Measurements from ENCODE around the gene PRAMEF9.
"Not testable (repeated sequence)": the region's sequence is repeated elsewhere in the genome, so short reads cannot be mapped to it uniquely, and the experiment has no call there.

The PRAMEF9 gene

DNA sequence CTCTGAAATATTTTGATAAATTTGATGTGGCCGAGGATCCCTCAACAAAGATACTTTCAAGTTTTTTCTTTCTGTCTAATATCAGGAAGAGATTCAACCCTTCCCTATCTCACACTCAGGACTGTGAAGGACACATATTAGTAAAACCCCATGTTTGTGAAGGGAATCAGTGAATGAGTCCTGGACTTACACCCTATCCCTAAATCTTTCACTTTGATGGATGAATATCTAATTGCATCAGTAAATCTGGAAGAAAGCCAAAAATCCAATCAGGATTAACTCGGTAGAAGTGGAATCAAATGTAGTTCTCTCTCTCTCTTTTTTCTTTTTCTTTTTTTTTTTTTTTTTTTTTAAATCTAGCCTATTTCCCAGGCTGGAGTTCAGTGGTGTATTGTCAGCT is at the start of gene PRAMEF9:
Gene PRAMEF9 (plus strand): TSS at position 301 of the 400 bp plus-strand sequence. CDS start 3,433 bp downstream, outside the sequence.
- not testable (repeated sequence) for DNase-seq (ENCODE audit: low read depth)

DNA sequence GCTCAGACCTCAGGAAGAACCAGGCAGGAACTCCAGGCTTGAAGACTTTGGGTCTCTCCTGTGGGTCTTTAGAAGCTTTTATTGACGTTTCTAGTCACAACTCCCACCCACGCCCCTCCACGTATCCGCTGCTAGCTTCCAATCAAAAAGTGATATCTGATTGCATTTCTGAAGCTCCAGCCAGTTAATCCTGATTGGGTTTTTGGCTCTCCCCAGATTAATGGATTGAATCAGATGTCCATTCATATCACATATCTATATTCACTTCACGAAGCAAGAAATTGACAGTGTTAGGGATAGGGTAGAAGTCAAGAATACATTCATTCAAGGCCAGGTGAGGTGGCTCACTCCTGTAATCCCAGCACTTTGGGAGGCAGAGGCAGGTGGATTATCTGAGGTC is 15.7 kb upstream of the PRAMEF9 start, which contains the start of gene PRAMEF26:
Gene PRAMEF26 (minus strand): TSS at position 101 of the 400 bp plus-strand sequence. CDS start 2,914 bp downstream, outside the sequence.
- not testable (repeated sequence) for DNase-seq (ENCODE audit: low read depth)

DNA sequence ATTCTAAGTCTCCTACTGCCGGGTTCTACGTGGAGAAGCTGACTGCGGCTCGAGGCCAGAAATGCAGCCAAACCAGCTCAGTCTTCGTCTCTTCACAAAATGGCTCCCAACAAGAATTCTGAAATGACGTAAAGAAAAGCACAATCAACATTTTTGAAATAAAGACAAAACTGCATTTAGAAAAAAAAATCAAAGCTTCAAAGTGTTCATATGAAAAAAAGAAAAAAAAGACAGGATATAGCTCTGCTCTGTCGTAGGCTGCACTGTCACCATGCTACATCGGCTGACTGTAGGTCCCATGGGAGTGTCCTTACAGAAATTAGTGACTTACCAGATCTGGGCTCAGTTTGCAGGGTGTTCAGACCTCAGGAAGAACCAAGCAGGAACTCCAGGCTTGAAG is 6.1 kb upstream of the PRAMEF9 start, which contains the start of gene HNRNPCL4:
Gene HNRNPCL4 (minus strand): TSS at position 101 of the 400 bp plus-strand sequence. CDS start 164 bp downstream, outside the sequence.
- DNase-seq (ENCODE audit: low read depth): not testable (repeated sequence)

DNA sequence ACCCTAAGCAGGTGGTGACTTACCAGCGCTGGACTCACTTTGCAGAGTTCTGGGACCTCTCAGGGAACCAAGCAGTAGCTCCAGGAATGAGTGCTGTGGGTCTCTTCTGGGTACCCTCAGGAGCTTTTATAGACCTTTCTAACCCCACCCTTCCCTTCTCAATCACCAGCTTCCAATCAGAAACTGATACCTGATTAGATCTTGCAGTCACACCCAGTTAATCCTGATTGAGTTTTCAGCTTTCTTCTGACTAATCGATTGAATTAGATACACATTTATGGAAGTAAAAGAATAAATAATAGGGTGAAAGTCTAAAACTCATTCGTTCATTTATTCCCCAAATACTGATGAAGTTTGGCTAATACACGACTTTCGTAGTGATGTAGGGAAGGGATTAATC is 29.7 kb downstream of the PRAMEF9 start, which contains the start of gene PRAMEF13:
Gene PRAMEF13 (minus strand): TSS at position 101 of the 400 bp plus-strand sequence. CDS start 1,820 bp downstream, outside the sequence.
- not testable (repeated sequence) for DNase-seq (ENCODE audit: low read depth)

DNA sequence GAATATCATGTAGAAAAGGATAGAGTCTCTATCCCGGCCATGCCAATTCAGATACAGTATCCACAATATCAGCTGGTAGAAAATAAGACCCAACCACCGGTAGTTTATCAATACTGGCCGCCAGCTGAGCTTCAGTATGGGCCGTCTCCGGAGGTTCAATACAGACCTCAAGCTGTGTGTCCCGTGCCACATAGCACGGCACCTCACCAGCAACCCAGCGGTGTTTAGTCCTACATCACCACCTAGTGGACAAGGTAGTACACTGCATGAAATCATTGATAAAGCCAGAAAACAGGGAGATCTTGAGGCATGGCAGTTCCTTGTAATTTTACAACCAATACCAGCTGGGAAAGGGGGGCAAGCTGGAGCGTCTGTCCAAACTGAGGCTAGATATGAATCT is 37.1 kb downstream of the PRAMEF9 start:
- not testable (repeated sequence) for DNase-seq (ENCODE audit: low read depth)

DNA sequence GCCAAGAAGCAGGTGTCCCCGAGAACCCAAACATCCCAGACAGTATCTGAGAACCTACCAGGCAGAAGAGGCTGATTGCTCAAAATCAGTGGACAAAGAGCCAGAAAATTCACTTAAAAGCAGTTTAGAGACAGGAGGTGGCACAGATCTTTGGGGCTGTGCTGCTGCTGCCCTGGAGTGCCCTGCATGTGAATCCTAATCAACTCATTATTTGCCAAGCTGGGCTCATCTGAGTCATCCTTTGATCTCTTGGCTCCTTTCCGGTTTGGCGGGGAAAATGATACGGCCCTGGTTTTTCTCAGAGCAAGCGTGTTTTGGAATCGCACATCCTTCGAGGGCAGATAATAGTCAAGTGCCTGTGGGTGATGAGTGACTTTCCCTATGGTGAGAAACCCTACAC is 45.0 kb downstream of the PRAMEF9 start:
- DNase-seq (ENCODE audit: low read depth): not testable (repeated sequence)

DNA sequence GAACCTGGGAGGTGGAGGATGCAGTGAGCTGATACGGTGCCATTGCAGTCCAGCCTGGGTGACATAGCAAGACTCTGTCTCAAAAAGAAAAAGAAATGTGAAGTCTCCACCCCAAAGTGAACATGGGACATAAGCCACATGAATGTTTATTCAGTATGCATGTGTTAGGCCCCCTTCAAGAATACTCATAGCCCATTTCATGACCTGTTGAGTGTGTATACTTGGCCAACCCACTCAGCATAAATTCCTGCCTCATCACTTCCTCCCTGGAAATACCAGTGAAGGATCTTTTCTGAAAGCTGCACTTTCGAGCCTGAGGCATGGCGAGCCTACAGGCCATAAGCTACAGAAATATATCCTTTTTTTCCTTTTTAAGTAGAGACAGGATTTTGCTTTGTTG is 47.6 kb downstream of the PRAMEF9 start:
- not testable (repeated sequence) for DNase-seq (ENCODE audit: low read depth)

DNA sequence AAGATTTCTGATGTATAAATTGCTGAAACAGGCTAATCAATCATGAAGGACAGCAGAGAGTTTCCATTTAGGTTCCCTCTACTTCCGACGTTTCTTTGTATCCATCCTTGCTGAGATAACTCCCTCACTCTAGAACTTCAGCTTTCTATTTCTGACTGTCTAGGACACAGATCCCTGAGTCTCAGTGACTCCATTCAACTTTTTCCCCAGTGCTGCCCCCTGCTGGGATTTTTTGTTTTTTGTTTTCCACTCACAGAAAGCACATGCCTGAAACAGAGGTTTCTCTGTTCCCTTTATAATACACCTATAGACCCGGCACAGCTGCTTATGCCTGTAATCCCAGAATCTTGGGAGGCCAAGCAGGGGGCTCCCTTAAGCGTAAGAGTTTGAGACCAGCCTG is 51.1 kb downstream of the PRAMEF9 start:
- not testable (repeated sequence) for DNase-seq (ENCODE audit: low read depth)

DNA sequence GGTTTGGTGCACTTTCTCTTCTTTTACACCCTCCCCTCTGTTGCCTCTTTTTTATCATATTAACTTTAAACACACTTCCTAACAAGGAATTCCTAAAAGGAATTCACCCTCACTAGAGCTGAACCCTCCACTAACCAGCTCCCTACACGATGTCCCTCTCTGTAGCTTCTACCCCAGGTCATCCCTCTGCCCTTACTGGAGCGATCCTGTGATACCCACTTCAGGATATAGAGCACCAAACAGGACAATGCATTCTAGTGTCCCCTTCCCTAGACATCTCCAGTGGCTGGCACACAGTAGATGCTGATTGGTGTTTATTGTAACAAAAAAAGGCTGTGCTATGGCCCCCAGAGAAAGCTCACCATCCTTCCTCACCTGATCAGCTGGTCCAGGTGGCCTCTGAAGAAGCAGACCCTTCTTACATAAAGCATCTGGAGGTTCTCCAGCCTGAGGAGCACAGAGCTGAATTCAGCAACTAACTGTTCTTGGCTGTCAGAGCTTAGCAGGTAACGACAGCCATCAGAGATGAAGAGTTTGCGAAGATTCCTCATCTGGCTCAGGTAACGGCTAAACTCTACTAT is 52.9 kb downstream of the PRAMEF9 start:
- no peak for DNase-seq (ENCODE audit: low read depth)

DNA sequence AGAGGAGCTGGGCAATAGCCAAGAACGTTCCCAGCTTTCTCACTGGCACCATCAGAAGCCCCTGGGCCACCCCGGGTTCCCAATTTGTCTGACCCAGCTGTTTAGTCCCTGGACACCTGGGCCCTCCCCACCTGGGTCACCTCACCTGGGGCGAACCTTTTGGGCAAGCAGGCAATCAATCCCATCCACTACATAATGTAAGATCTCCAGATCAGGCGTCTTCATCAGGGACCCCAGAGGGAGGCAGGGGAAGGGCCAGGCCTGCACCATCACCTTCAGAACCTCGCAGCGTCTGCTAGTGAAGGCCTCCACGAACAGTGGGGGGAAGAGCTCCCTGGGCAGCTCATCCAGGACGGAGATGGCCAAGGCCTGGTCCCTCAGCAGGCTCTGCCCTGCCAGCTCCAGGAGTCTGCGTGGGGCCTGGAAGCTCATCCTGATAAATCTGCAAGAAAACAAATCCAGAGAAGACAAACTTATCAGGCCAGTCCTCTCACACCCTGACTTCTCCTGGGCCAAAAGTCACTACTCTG is 54.1 kb downstream of the PRAMEF9 start, which contains the start of gene PRAMEF18:
Gene PRAMEF18 (minus strand): TSS at position 480 of the 530 bp plus-strand sequence. CDS start 48 bp downstream, at position 432.
- not testable (repeated sequence) for DNase-seq (ENCODE audit: low read depth)

DNA sequence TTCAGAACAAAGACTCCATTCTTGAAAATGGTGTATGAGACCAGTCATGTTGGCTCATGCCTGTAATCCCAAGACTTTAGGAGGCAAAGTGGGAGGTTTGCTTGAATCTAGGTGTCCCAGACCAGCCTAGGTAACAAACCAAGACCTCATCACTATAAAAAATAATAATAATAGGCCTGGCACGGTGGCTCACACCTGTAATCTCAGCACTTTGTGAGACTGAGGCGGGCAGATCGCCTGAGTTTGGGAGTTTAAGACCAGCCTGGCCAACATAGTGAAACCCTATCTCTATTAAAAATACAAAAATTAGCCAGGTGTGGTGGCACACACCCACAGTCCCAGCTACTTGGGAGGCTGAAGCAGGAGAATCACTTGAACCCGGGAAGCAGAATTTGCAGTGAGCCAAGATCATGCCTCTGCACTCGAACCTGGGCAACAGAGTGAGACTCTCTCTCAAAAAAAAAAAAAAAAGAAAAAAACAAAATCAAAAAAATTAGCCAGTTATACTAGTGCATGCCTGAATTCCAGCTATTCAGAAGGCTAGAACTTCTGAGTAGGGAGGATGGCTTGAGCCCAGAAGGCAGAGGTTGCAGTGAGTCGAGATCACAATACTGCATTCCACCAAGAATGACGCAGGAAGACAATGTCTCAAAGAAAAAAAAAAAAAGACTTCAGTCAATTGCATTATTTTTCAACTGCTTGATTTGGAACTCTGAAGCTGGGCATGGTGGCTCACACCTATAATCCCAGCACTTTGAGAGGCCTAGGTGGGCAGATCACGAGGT is 55.8 kb downstream of the PRAMEF9 start:
- DNase-seq (ENCODE audit: low read depth): not testable (repeated sequence)

DNA sequence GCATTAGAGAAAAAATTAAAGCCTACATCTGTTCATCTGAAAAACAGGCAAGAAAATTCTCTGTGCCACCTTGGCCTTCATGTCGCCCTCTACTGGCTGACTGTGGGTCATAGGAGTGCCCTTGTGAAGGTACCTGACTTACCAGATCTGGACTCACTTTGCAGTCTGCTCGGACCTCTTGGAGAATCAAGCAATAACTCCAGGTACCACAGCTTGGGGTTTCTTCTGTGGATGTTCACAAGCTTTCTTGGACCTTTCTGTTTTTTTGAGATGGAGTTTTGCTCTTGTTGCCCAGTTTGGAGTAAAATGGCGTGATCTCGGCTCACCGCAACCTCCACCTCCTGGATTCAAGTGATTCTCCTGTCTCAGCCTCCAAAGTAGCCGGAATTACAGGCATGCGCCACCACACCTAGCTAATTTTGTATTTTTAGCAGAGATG is 56.7 kb downstream of the PRAMEF9 start:
- no peak for DNase-seq (ENCODE audit: low read depth)
